HG03442 (cell line): ENCODE measurements around the gene EIF4G1.

ENCODE experiments used
- ATAC-seq: cut with Tn5 transposase; IDR thresholded peaks from one replicate; pipeline ENCODE4 v1.9.1; 2021; ENCODE audit warnings: mild to moderate bottlenecking, moderate library complexity; ENCODE audit not compliant: unreplicated experiment

Gene EIF4G1

GRCh38 chr3:184348057-184348382, 33.6 kb downstream of the EIF4G1 start:
- no peak for ATAC-seq

- no peak for ATAC-seq
Observed at GRCh38 chr3:184349563-184350470, 35.4 kb downstream of the EIF4G1 start.

GRCh38 chr3:184350618-184351017, 36.2 kb downstream of the EIF4G1 start:
- ATAC-seq: no peak

- ATAC-seq: no peak
Observed at GRCh38 chr3:184351511-184352148, 37.2 kb downstream of the EIF4G1 start.

- no peak for ATAC-seq
Observed at GRCh38 chr3:184352149-184352785, 37.9 kb downstream of the EIF4G1 start.

GRCh38 chr3:184352897-184353545, 38.6 kb downstream of the EIF4G1 start:
- no peak for ATAC-seq

GRCh38 chr3:184353546-184353941, 39.1 kb downstream of the EIF4G1 start:
- ATAC-seq: no peak

GRCh38 chr3:184354121-184354728, 39.8 kb downstream of the EIF4G1 start:
- ATAC-seq: peak; percentile 49

- ATAC-seq: no peak
Observed at GRCh38 chr3:184354754-184355153, 40.3 kb downstream of the EIF4G1 start.

GRCh38 chr3:184355261-184356040, 41.0 kb downstream of the EIF4G1 start:
- no peak for ATAC-seq

GRCh38 chr3:184357248-184358123, 43.1 kb downstream of the EIF4G1 start:
- ATAC-seq: no peak

GRCh38 chr3:184358124-184358767, 43.8 kb downstream of the EIF4G1 start:
- ATAC-seq: no peak

GRCh38 chr3:184358921-184359350, 44.5 kb downstream of the EIF4G1 start:
- ATAC-seq: no peak

- no peak for ATAC-seq
Observed at GRCh38 chr3:184359610-184360009, 45.2 kb downstream of the EIF4G1 start.

GRCh38 chr3:184360070-184360928, 45.9 kb downstream of the EIF4G1 start:
- no peak for ATAC-seq

- no peak for ATAC-seq
Observed at GRCh38 chr3:184360929-184361531, 46.6 kb downstream of the EIF4G1 start.

GRCh38 chr3:184361532-184361931, 47.1 kb downstream of the EIF4G1 start, which contains the start of the genes CLCN2 and POLR2H:
Gene CLCN2 (minus strand): TSS chr3:184361605. CDS start chr3:184361479, 126 bp downstream.
Gene POLR2H (plus strand): TSS chr3:184361710. CDS start chr3:184363493, 1,783 bp downstream.
- ATAC-seq: peak; percentile 28
